Fibroblast of peridontal ligament (primary cell): ENCODE measurements around the gene KCNAB1.
A peak's percentile ranks its signal among the peaks of the same experiment; 100 is the strongest.
"Not testable (repeated sequence)": the region's sequence is repeated elsewhere in the genome, so short reads cannot be mapped to it uniquely, and the experiment has no call there.

Source experiments
- DNase-seq: peaks from one replicate; pipeline ENCODE4 v3.0.0-alpha.2; 2010; ENCODE audit errors: extremely low read depth

The KCNAB1 gene

GRCh38 chr3:156271995-156272719 is 151.8 kb downstream of the KCNAB1 start:
- no peak for DNase-seq

GRCh38 chr3:156273111-156273694 is 152.8 kb downstream of the KCNAB1 start:
- no peak for DNase-seq

- DNase-seq = no peak
These were observed 154.4 kb downstream of the KCNAB1 start for GRCh38 chr3:156274791-156275190.

- not testable (repeated sequence) for DNase-seq
These were observed 164.3 kb downstream of the KCNAB1 start for GRCh38 chr3:156284637-156285036.

- DNase-seq = no peak
These were observed 165.2 kb downstream of the KCNAB1 start for GRCh38 chr3:156285626-156286025.

- no peak for DNase-seq
These were observed 170.5 kb downstream of the KCNAB1 start for GRCh38 chr3:156290924-156291271.

GRCh38 chr3:156291272-156292123 is 171.1 kb downstream of the KCNAB1 start:
- no peak for DNase-seq

GRCh38 chr3:156293566-156293965 is 173.2 kb downstream of the KCNAB1 start:
- DNase-seq = no peak

- no peak for DNase-seq
These were observed 177.2 kb downstream of the KCNAB1 start for GRCh38 chr3:156297582-156297981.

GRCh38 chr3:156298014-156298413 is 177.6 kb downstream of the KCNAB1 start:
- no peak for DNase-seq

- no peak for DNase-seq
These were observed 178.6 kb downstream of the KCNAB1 start for GRCh38 chr3:156298938-156299337.

- DNase-seq = no peak
These were observed 179.2 kb downstream of the KCNAB1 start for GRCh38 chr3:156299569-156299968.

GRCh38 chr3:156300371-156300770 is 180.0 kb downstream of the KCNAB1 start:
- no peak for DNase-seq

GRCh38 chr3:156300929-156301840 is 180.8 kb downstream of the KCNAB1 start:
- peak; percentile 51 for DNase-seq

- no peak for DNase-seq
These were observed 182.8 kb downstream of the KCNAB1 start for GRCh38 chr3:156303001-156303707.

- DNase-seq = peak; percentile 53
These were observed 184.0 kb downstream of the KCNAB1 start for GRCh38 chr3:156304406-156304805.

GRCh38 chr3:156305672-156306071 is 185.3 kb downstream of the KCNAB1 start:
- no peak for DNase-seq

GRCh38 chr3:156307704-156308103 is 187.3 kb downstream of the KCNAB1 start:
- peak; percentile 85 for DNase-seq

- DNase-seq = no peak
These were observed 191.1 kb downstream of the KCNAB1 start for GRCh38 chr3:156311431-156311830.

GRCh38 chr3:156311930-156312329 is 191.6 kb downstream of the KCNAB1 start:
- DNase-seq = no peak

- no peak for DNase-seq
These were observed 195.7 kb downstream of the KCNAB1 start for GRCh38 chr3:156316076-156316475.
